ENCODE data around the gene MAD1L1. TPM values are rescaled to one million over a fixed set of nuclear protein-coding genes. Genes with fewer than 3 reads are reported as not detected.

MAD1L1 gene
- total and polyA plus RNA-seq, 4 donors = 43.0 to 54.9 (median 49.9) TPM

- ATAC-seq (ENCODE audit: insufficient read depth, low FRiP score) = no peak
- DNase-seq = no peak
- no peak overlapping the region for H3K4me3 ChIP-seq
- peaks cover 0 to 4% (median 0%) of the 10 kb centered on the region in 4 donors for H3K36me3 ChIP-seq (ENCODE audit: control insufficient read depth in 4 of 4, insufficient read depth in 4 of 4, low read length in 4 of 4)
- H3K27me3 ChIP-seq (ENCODE audit: control insufficient read depth in 3 of 3, insufficient read depth in 3 of 3, low read length in 2 of 3) = no peaks in the 10 kb centered on the region
- H3K9me3 ChIP-seq (ENCODE audit: control insufficient read depth in 4 of 4, insufficient read depth in 3 of 4, low read length in 3 of 4) = no peaks in the 10 kb centered on the region
- H3K4me1 ChIP-seq (ENCODE audit: control insufficient read depth in 5 of 5, insufficient read depth in 5 of 5, low read length in 5 of 5) = peaks cover 0 to 6% (median 0%) of the 10 kb centered on the region in 5 donors
- TF ChIP-seq CTCF (IDR thresholded peaks at IDR 0.05; ENCODE audit: control extremely low read depth, extremely low read depth) = no peak
- H3K9ac ChIP-seq (ENCODE audit: insufficient read depth in 1 of 2, low read length in 2 of 2) = no peak overlapping the region
- H3K27ac ChIP-seq (ENCODE audit: low read depth in 1 of 2, low read length in 1 of 2) = no peak overlapping the region
- WGBS, 2 donors = 95 to 97% methylated on average over 17 of the region's 17 CpGs
Observed at GRCh38 chr7:1988533-1988930, 244.2 kb downstream of the MAD1L1 start.

- DNase-seq = no peak
- Histone ChIP-seq H3K9me3 (ENCODE audit: control insufficient read depth in 4 of 4, insufficient read depth in 3 of 4, low read length in 3 of 4) (no peaks in the 10 kb centered on the region), H3K27ac (ENCODE audit: low read depth in 1 of 2, low read length in 1 of 2) (no peak overlapping the region), H3K9ac (ENCODE audit: insufficient read depth in 1 of 2, low read length in 2 of 2) (no peak overlapping the region), H3K4me1 (ENCODE audit: control insufficient read depth in 5 of 5, insufficient read depth in 5 of 5, low read length in 5 of 5) (peaks cover 0 to 6% (median 0%) of the 10 kb centered on the region in 5 donors), H3K4me3 (no peak overlapping the region), H3K27me3 (ENCODE audit: control insufficient read depth in 3 of 3, insufficient read depth in 3 of 3, low read length in 2 of 3) (no peaks in the 10 kb centered on the region), H3K36me3 (ENCODE audit: control insufficient read depth in 4 of 4, insufficient read depth in 4 of 4, low read length in 4 of 4) (peaks cover 0 to 4% (median 0%) of the 10 kb centered on the region in 4 donors)
- 97 to 99% methylated on average over 40 to 43 of the region's 43 CpGs for WGBS, 2 donors
- no peak for TF ChIP-seq CTCF (IDR thresholded peaks at IDR 0.05; ENCODE audit: control extremely low read depth, extremely low read depth)
- no peak for ATAC-seq (ENCODE audit: insufficient read depth, low FRiP score)
Observed at GRCh38 chr7:1987591-1988532, 244.9 kb downstream of the MAD1L1 start.

DNA sequence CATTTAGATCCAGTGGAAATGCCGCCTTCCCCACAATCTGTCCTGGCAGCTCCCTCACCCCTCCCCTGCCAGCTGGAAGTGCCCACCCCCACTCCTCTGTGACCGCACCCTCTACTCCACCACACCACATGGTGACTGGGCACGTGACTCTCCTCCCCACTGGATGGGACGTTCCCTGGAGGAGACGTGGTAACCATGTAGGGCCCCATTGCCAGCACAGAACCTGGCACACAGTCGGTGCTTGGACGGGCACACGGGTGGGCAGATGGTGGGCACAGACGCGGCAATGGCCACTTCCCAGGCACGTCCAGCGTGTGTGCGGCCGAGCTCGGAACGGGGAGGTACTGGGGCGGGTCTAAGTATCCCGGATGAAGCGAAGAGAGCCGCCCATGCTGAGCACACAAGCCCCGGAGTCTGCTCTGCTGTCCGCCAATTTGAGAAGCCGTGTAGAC lies 245.6 kb downstream of the MAD1L1 start:
- H3K9me3 ChIP-seq (ENCODE audit: control insufficient read depth in 4 of 4, insufficient read depth in 3 of 4, low read length in 3 of 4) = no peaks in the 10 kb centered on the region
- no peak for ATAC-seq (ENCODE audit: insufficient read depth, low FRiP score)
- DNase-seq = no peak

More for the DNA sequence above, 245.6 kb downstream of the MAD1L1 start:
- Histone ChIP-seq H3K27me3 (ENCODE audit: control insufficient read depth in 3 of 3, insufficient read depth in 3 of 3, low read length in 2 of 3) (no peaks in the 10 kb centered on the region), H3K4me1 (ENCODE audit: control insufficient read depth in 5 of 5, insufficient read depth in 5 of 5, low read length in 5 of 5) (peaks cover 0 to 6% (median 0%) of the 10 kb centered on the region in 5 donors), H3K27ac (ENCODE audit: low read depth in 1 of 2, low read length in 1 of 2) (no peak overlapping the region), H3K4me3 (no peak overlapping the region), H3K36me3 (ENCODE audit: control insufficient read depth in 4 of 4, insufficient read depth in 4 of 4, low read length in 4 of 4) (peaks cover 0 to 4% (median 0%) of the 10 kb centered on the region in 4 donors), H3K9ac (ENCODE audit: insufficient read depth in 1 of 2, low read length in 2 of 2) (no peak overlapping the region)
- 96 to 97% methylated on average over 23 of the region's 23 CpGs for WGBS, 2 donors
- TF ChIP-seq CTCF (IDR thresholded peaks at IDR 0.05; ENCODE audit: control extremely low read depth, extremely low read depth) = no peak
